H1 (cell line): Measurements from ENCODE around the gene KCNH4. TPM values are rescaled to one million over a fixed set of nuclear protein-coding genes. Genes with fewer than 3 reads are reported as not detected.

Experiments used
- CTCF ChIA-PET: fragments of 300-600 bp; sonication (Branson Sonifier 250); formaldehyde crosslinking; loops from one replicate; lab custom pipeline; 2021; ENCODE audit not compliant: partially characterized antibody; lab: Charles Lee
- POLR2A ChIA-PET: fragments of 300-600 bp; sonication (Branson Sonifier 250); formaldehyde crosslinking; loops from one replicate; lab custom pipeline; 2021; ENCODE audit warnings: inconsistent platforms; ENCODE audit not compliant: partially characterized antibody; lab: Charles Lee
- DNase-seq, 2 experiments: peaks; one replicate each; pipeline versions ENCODE4 v3.0.0 to v3.0.0-alpha.2; 2010 to 2022; ENCODE audit warnings: low spot score in 2 of 2, low read depth in 1 of 2, mixed read lengths in 1 of 2
- FAIRE-seq: peaks from 2 replicates; lab custom pipeline; 2011; peaks lifted over from hg19 to GRCh38; lab: Jason Lieb, UNC
- H2AFZ ChIP-seq: 2 replicates; pipeline ENCODE4 v1.8.1; 2012; ENCODE audit warnings: low read length, inconsistent platforms
- H2AK5ac ChIP-seq: 2 replicates; pipeline ENCODE4 v1.6.1; 2013; ENCODE audit warnings: low read depth, low read length
- H2BK120ac ChIP-seq: replicated peaks from 2 replicates; pipeline ENCODE3; 2013; ENCODE audit warnings: low read depth, low read length, inconsistent platforms
- H2BK12ac ChIP-seq: 2 replicates; pipeline ENCODE4 v1.6.1; 2013; ENCODE audit warnings: low read depth, low read length
- H2BK15ac ChIP-seq: 2 replicates; pipeline ENCODE4 v1.6.1; 2013; ENCODE audit warnings: low read length
- H2BK20ac ChIP-seq: 2 replicates; pipeline ENCODE4 v1.6.1; 2013; ENCODE audit warnings: low read length
- H2BK5ac ChIP-seq: 2 replicates; pipeline ENCODE4 v1.6.1; 2013; ENCODE audit warnings: low read depth, low read length
- H3K14ac ChIP-seq: 2 replicates; pipeline ENCODE4 v1.6.1; 2013; ENCODE audit warnings: inconsistent platforms; ENCODE audit not compliant: insufficient read length
- H3K18ac ChIP-seq: 2 replicates; pipeline ENCODE4 v1.6.1; 2013; ENCODE audit warnings: low read length; ENCODE audit errors: extremely low read depth
- H3K23ac ChIP-seq: 2 replicates; pipeline ENCODE4 v1.6.1; 2013; ENCODE audit warnings: inconsistent platforms; ENCODE audit not compliant: insufficient read length
- H3K23me2 ChIP-seq: 2 replicates; pipeline ENCODE4 v1.6.1; 2013; ENCODE audit warnings: low read depth, low read length
- H3K27ac ChIP-seq: 2 replicates; pipeline ENCODE4 v1.6.1; 2011; ENCODE audit warnings: low read depth, low read length, inconsistent platforms
- H3K27me3 ChIP-seq, 4 experiments: replicated peaks in 1 of 4; 1 replicate in 1 of 4; 2 replicates in 3 of 4; pipeline versions ENCODE4 v1.6.1 to v1.8.1; 2011 to 2013; ENCODE audit warnings: low read length in 3 of 4, mild to moderate bottlenecking in 3 of 4, inconsistent platforms in 2 of 4, mixed read lengths in 2 of 4, moderate library complexity in 1 of 4; ENCODE audit not compliant: control insufficient read depth in 3 of 4, insufficient read depth in 3 of 4; ENCODE audit errors: extremely low read depth in 1 of 4
- H3K36me3 ChIP-seq, 4 experiments: 2 replicates each; pipeline versions ENCODE4 v1.6.1 to v1.8.1; 2011 to 2013; ENCODE audit warnings: mild to moderate bottlenecking in 4 of 4, low read length in 3 of 4, moderate library complexity in 2 of 4, control low read depth in 1 of 4, inconsistent platforms in 1 of 4; ENCODE audit not compliant: insufficient read depth in 4 of 4, control insufficient read depth in 2 of 4
- H3K4ac ChIP-seq: replicated peaks from 2 replicates; pipeline ENCODE3; 2013; ENCODE audit warnings: low read length, low read depth, mixed read lengths, inconsistent platforms; ENCODE audit not compliant: insufficient read length
- H3K4me1 ChIP-seq, 4 experiments: replicated peaks in 1 of 4; 1 replicate in 1 of 4; 2 replicates in 3 of 4; pipeline versions ENCODE4 v1.6.1 to v1.8.1; 2011 to 2013; ENCODE audit warnings: low read length in 3 of 4, inconsistent platforms in 2 of 4, mixed read lengths in 1 of 4; ENCODE audit not compliant: insufficient read depth in 4 of 4, control insufficient read depth in 3 of 4
- H3K4me2 ChIP-seq, 2 experiments: 2 replicates each; pipeline versions ENCODE4 v1.6.1 to v1.8.1; 2011 to 2013; ENCODE audit warnings: low read depth in 2 of 2, low read length in 2 of 2, control low read depth in 1 of 2, inconsistent platforms in 1 of 2, mild to moderate bottlenecking in 1 of 2; ENCODE audit not compliant: insufficient read depth in 1 of 2
- H3K4me3 ChIP-seq, 4 experiments: fragments of 200-600, 300-600 bp in 1 of 4; sonication (generic), shearing (Covaris generic), sonication (Bioruptor Twin) in 1 of 4; 2 replicates each; pipeline versions ENCODE4 v1.5.1 to v1.8.1; 2011 to 2016; ENCODE audit warnings: low read length in 4 of 4, low read depth in 3 of 4, control low read depth in 2 of 4, inconsistent platforms in 2 of 4, mild to moderate bottlenecking in 2 of 4, mixed read lengths in 1 of 4, moderate library complexity in 1 of 4; ENCODE audit not compliant: insufficient read depth in 2 of 4; ENCODE audit errors: extremely low read depth in 1 of 4
- H3K56ac ChIP-seq: replicated peaks from 2 replicates; pipeline ENCODE3; 2013; ENCODE audit warnings: low read depth, mild to moderate bottlenecking, mixed read lengths, low read length, inconsistent platforms; ENCODE audit not compliant: insufficient read length
- H3K79me1 ChIP-seq: 2 replicates; pipeline ENCODE4 v1.6.1; 2013; ENCODE audit warnings: low read depth, low read length, control low read depth
- H3K79me2 ChIP-seq, 2 experiments: 2 replicates each; pipeline versions ENCODE4 v1.6.1 to v1.8.1; 2012 to 2013; ENCODE audit warnings: low read length in 2 of 2, mild to moderate bottlenecking in 2 of 2, inconsistent platforms in 1 of 2; ENCODE audit not compliant: insufficient read depth in 2 of 2, control insufficient read depth in 1 of 2
- H3K9ac ChIP-seq, 4 experiments: replicated peaks in 1 of 4; 1 replicate in 1 of 4; 2 replicates in 3 of 4; pipeline versions ENCODE4 v1.6.1 to v1.8.1; 2011 to 2013; ENCODE audit warnings: low read depth in 3 of 4, low read length in 3 of 4, control low read depth in 2 of 4, mild to moderate bottlenecking in 2 of 4, moderate library complexity in 2 of 4, inconsistent platforms in 1 of 4; ENCODE audit errors: extremely low read depth in 1 of 4
- H3K9me3 ChIP-seq, 2 experiments: 2 replicates each; pipeline versions ENCODE4 v1.6.1 to v1.8.1; 2012 to 2013; ENCODE audit warnings: mild to moderate bottlenecking in 2 of 2, moderate library complexity in 2 of 2, control low read depth in 1 of 2, inconsistent platforms in 1 of 2, low read depth in 1 of 2, low read length in 1 of 2, mixed read lengths in 1 of 2; ENCODE audit not compliant: insufficient read depth in 2 of 2
- H4K20me1 ChIP-seq, 2 experiments: replicated peaks in 1 of 2; 2 replicates each; pipeline versions ENCODE3 to v1.8.1; 2011 to 2013; ENCODE audit warnings: inconsistent platforms in 2 of 2, low read length in 2 of 2, mild to moderate bottlenecking in 1 of 2; ENCODE audit not compliant: insufficient read depth in 2 of 2, control insufficient read depth in 1 of 2
- H4K5ac ChIP-seq: 2 replicates; pipeline ENCODE4 v1.6.1; 2013; ENCODE audit warnings: low read length, low read depth, mixed read lengths, inconsistent platforms; ENCODE audit not compliant: insufficient read length
- H4K8ac ChIP-seq: 2 replicates; pipeline ENCODE4 v1.8.0; 2013; ENCODE audit warnings: mild to moderate bottlenecking, moderate library complexity, low read length, inconsistent platforms; ENCODE audit not compliant: insufficient read depth; ENCODE audit errors: extremely low read depth
- H4K91ac ChIP-seq: replicated peaks from 2 replicates; pipeline ENCODE3; 2013; ENCODE audit warnings: low read length, mixed read lengths, inconsistent platforms; ENCODE audit not compliant: insufficient read length
- EGR1 ChIP-seq: IDR thresholded peaks from 2 replicates; pipeline ENCODE4 v1.6.1; 2011; ENCODE audit warnings: low read depth, low read length, borderline replicate concordance
- KDM1A ChIP-seq: fragments of 200-600, 300-600 bp; sonication (generic); IDR thresholded peaks from 2 replicates; pipeline ENCODE4 v1.7.1; 2016; ENCODE audit warnings: mild to moderate bottlenecking, low read length, borderline replicate concordance
- SIN3A ChIP-seq, 2 experiments: IDR thresholded peaks in 1 of 2; conservative IDR thresholded peaks in 1 of 2; 2 replicates each; pipeline ENCODE4 v1.6.1; 2011 to 2012; ENCODE audit warnings: low read length in 2 of 2, improper control_type of control experiment in 1 of 2, low read depth in 1 of 2, mild to moderate bottlenecking in 1 of 2
- YY1 ChIP-seq: IDR thresholded peaks from 2 replicates; pipeline ENCODE4 v1.6.1; 2011; ENCODE audit warnings: low read depth, mild to moderate bottlenecking, low read length
- WGBS, 2 experiments: shearing (Covaris generic) in 1 of 2; methylation state at CpG; one replicate each; pipeline versions ENCODE4 v1.1.6 to v1.1.7; 2013 to 2015; ENCODE audit warnings: low lambda C conversion rate in 2 of 2, mixed read lengths in 2 of 2, inconsistent platforms in 1 of 2, low coverage in 1 of 2, missing lambda C conversion rate in 1 of 2; ENCODE audit not compliant: insufficient replicate concordance in 2 of 2, insufficient coverage in 1 of 2, insufficient read length in 1 of 2; ENCODE audit errors: extremely low coverage in 1 of 2, missing lambda C conversion rate in 1 of 2; 5-methylcytosine and 5-hydroxymethylcytosine counted together
- polyA plus RNA-seq, 7 experiments: library from polyadenylated mRNA; depleted of rRNA in 3 of 7; stranded (reverse) in 5 of 7; unstranded in 2 of 7; fragments of >200 nt in 5 of 7; fragments of 200-250 nt in 2 of 7; gene quantifications; 1 replicate in 5 of 7; 2 replicates in 1 of 7; 4 replicates in 1 of 7; pipeline versions ENCODE4 v1.2.1 to v1.2.3, GENCODE V29; 2011 to 2013; ENCODE audit warnings: missing spikeins in 2 of 7, mixed read lengths in 2 of 7
- total RNA-seq: library from RNA; stranded (reverse); fragmentation: NEBNext Ultra II Directional; extraction: Animal tissue kit (Norgen Biotek cat#: 25700); gene quantifications from 2 replicates; pipeline ENCODE4 v1.2.1, GENCODE V29; 2021
- TF ChIP-seq, protein P1 (sequence below): IDR thresholded peaks from 2 replicates; pipeline ENCODE4 v1.6.1; 2011; ENCODE audit warnings: low read depth, mild to moderate bottlenecking, low read length; ENCODE audit not compliant: insufficient read depth

KCNH4 gene
- total and polyA plus RNA-seq, 2 of the 8 experiments (the other 6 are each of a cell fraction or from before 2014, with no cell fraction given), result 0.44 to 0.47 TPM

DNA sequence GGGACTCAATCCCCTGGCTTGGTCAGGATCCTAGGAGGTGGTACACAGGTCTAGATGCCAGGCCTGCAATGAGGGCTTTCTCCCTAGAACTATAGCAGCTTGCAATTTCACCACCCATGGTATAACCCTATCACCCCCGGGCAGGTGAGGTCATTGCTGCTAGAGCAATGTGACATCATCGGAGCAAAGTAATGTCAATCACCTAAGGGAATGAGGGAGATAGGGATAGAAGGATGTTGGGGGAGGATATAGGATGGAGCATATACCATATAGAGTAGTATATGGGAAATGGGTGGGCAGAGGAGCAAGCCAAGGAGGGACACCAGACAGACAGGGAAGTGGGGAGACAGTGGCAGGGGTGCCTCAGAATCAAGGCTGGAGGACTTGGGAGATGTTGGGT lies 3.3 kb downstream of the KCNH4 start:
- Histone ChIP-seq H4K8ac (no peak overlapping the region), H3K4me1 (peaks cover 0 to 10% (median 5%) of the 10 kb centered on the region in 4 experiments; a peak in 5 of 7 replicates), H4K20me1 (peaks cover 0 to 1% of the 10 kb centered on the region in 2 experiments), H3K36me3 (no peaks in the 10 kb centered on the region), H3K9me3 (no peaks in the 10 kb centered on the region), H3K56ac (no peak overlapping the region), H3K79me2 (no peaks in the 10 kb centered on the region), H2AFZ (no peak overlapping the region), H3K27ac (no peak overlapping the region), H3K23me2 (peaks cover 9% of the 10 kb centered on the region; the same call in 1 of the 2 replicates), H4K91ac (no peak overlapping the region), H2BK15ac (no peak overlapping the region), H3K18ac (no peak overlapping the region), H3K23ac (no peak overlapping the region), H3K9ac (no peak overlapping the region), H3K27me3 (peaks cover 7 to 28% (median 19%) of the 10 kb centered on the region in 4 experiments), H3K14ac (no peak overlapping the region), H3K79me1 (no peaks in the 10 kb centered on the region), H3K4me2 (no peak overlapping the region), H2BK120ac (no peak overlapping the region), H2BK5ac (no peak overlapping the region), H4K5ac (no peak overlapping the region), H2BK20ac (no peak overlapping the region), H2BK12ac (no peak overlapping the region), H3K4ac (no peak overlapping the region), H2AK5ac (no peak overlapping the region), H3K4me3 (no peak overlapping the region)
- POLR2A ChIA-PET, result interaction anchor here (0.7 kb wide), 1 partner anchor 245 kb away, joined by 3 read pairs; no protein-coding TSS in a partner anchor
- CTCF ChIA-PET, result interaction anchor here (2.0 to 4.9 kb wide), 3 partner anchors 15 to 59 kb away, joined by 7 to 34 read pairs (median 27); partner anchors contain the start of gene KAT2A
- DNase-seq (no peak), FAIRE-seq (no peak)
- TF ChIP-seq, protein P1, sequence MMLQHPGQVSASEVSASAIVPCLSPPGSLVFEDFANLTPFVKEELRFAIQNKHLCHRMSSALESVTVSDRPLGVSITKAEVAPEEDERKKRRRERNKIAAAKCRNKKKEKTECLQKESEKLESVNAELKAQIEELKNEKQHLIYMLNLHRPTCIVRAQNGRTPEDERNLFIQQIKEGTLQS, result no peak
- TF ChIP-seq KDM1A (no peak), YY1 (no peak), SIN3A (conservative IDR thresholded peaks at IDR 0.05 in 1 of 2, IDR thresholded peaks at IDR 0.05 in 1 of 2; ENCODE audit: low read depth in 1 of 2, low read length in 2 of 2) (no peak), EGR1 (no peak)
- 85% methylated on average over 2 of the region's 2 CpGs; no CpG with 5 or more reads in 1 of the 2 experiments for WGBS, 2 experiments
